GM12878 (cell line): ENCODE results near the gene SETD1A. TPM values are rescaled to one million over a fixed set of nuclear protein-coding genes. Genes with fewer than 3 reads are reported as not detected.

Source experiments
- ATAC-seq: fragments of 200-7000 bp; cut with Tn5 transposase; 3 replicates; pipeline ENCODE4 v1.9.1; 2020; ENCODE audit warnings: mild to moderate bottlenecking, moderate library complexity
- BruUV-seq: library from RNA; stranded (reverse); fragments of 400-500 nt; replicated peaks from 2 replicates; lab custom pipeline; 2021; lab: Mats Ljungman, UMichigan
- CTCF ChIA-PET: fragments of 300-600 bp; sonication (Branson Sonifier 250); formaldehyde crosslinking; extraction: SDS; loops from one replicate; lab custom pipeline; 2021; ENCODE audit warnings: inconsistent platforms; lab: Yijun Ruan, JAX
- POLR2A ChIA-PET: fragments of 350-600 bp; formaldehyde crosslinking; extraction: SDS; loops from one replicate; lab custom pipeline; 2021; ENCODE audit warnings: inconsistent platforms; lab: Charles Lee
- RAD21 ChIA-PET: fragments of 300-600 bp; sonication (Branson Sonifier 250); formaldehyde crosslinking; loops from one replicate; lab custom pipeline; 2023; ENCODE audit warnings: antibody characterized with exemption; ENCODE audit not compliant: unreplicated experiment; lab: Charles Lee
- SMC1A ChIA-PET: fragments of 300-600 bp; sonication (Branson Sonifier 250); formaldehyde crosslinking; loops from one replicate; lab custom pipeline; 2023; ENCODE audit not compliant: unreplicated experiment, uncharacterized antibody; lab: Charles Lee
- DNase-seq: peaks from one replicate; pipeline ENCODE4 v3.0.0-alpha.2; 2011; ENCODE audit warnings: low read depth, low spot score
- FAIRE-seq: peaks from 3 replicates; lab custom pipeline; 2011; peaks lifted over from hg19 to GRCh38; lab: Jason Lieb, UNC
- H2AFZ ChIP-seq: 2 replicates; pipeline ENCODE4 v1.6.0; 2011; ENCODE audit warnings: low read depth, low read length, control low read depth; ENCODE audit not compliant: control insufficient read depth
- H3K27ac ChIP-seq: 2 replicates; pipeline ENCODE4 v1.5.1; 2011; ENCODE audit warnings: control low read depth; ENCODE audit not compliant: control insufficient read depth, insufficient read depth
- H3K27me3 ChIP-seq, 2 experiments: replicated peaks in 1 of 2; 2 replicates each; pipeline versions ENCODE4 v1.6.0 to v1.6.1; 2011; ENCODE audit warnings: low read length in 1 of 2; ENCODE audit not compliant: control insufficient read depth in 2 of 2, insufficient read depth in 2 of 2
- H3K36me3 ChIP-seq, 2 experiments: 2 replicates each; pipeline ENCODE4 v1.5.1; 2011; ENCODE audit warnings: low read length in 1 of 2; ENCODE audit not compliant: control insufficient read depth in 2 of 2, insufficient read depth in 2 of 2
- H3K4me1 ChIP-seq: 2 replicates; pipeline ENCODE4 v1.6.1; 2011; ENCODE audit warnings: mild to moderate bottlenecking, low read length, moderate library complexity, mixed read lengths; ENCODE audit not compliant: control insufficient read depth, insufficient read depth
- H3K4me2 ChIP-seq: 2 replicates; pipeline ENCODE4 v1.6.0; 2011; ENCODE audit warnings: control low read depth; ENCODE audit not compliant: control insufficient read depth, insufficient read depth
- H3K4me3 ChIP-seq: fragments of 200-600 bp; sonication (generic); 2 replicates; pipeline ENCODE4 v1.5.1; 2016
- H3K79me2 ChIP-seq: 2 replicates; pipeline ENCODE4 v1.6.0; 2011; ENCODE audit warnings: low read length; ENCODE audit not compliant: control insufficient read depth, insufficient read depth
- H3K9ac ChIP-seq: 2 replicates; pipeline ENCODE4 v1.8.0; 2011; ENCODE audit warnings: low read length, control low read depth, mixed read lengths; ENCODE audit not compliant: control insufficient read depth, insufficient read depth
- H3K9me3 ChIP-seq: replicated peaks from 3 replicates; pipeline ENCODE4 v1.5.1; 2011; ENCODE audit warnings: mild to moderate bottlenecking, low read length; ENCODE audit not compliant: control insufficient read depth, insufficient read depth
- H4K20me1 ChIP-seq: 2 replicates; pipeline ENCODE4 v1.6.0; 2011; ENCODE audit not compliant: control insufficient read depth, insufficient read depth
- ATF2 ChIP-seq: IDR thresholded peaks from 2 replicates; pipeline ENCODE4 v1.6.1; 2012; ENCODE audit warnings: low read length, inconsistent platforms
- ATF3 ChIP-seq: IDR thresholded peaks from 2 replicates; pipeline ENCODE4 v1.6.1; 2011; ENCODE audit warnings: low read depth, mild to moderate bottlenecking, low read length, moderate library complexity, borderline replicate concordance; ENCODE audit errors: extremely low read depth
- BCLAF1 ChIP-seq: fragments of 450-650 bp; IDR thresholded peaks from 2 replicates; pipeline ENCODE4 v1.6.1; 2017; ENCODE audit warnings: antibody characterized with exemption, mild to moderate bottlenecking, moderate library complexity
- BHLHE40 ChIP-seq, 2 experiments: fragments of 450-650 bp in 1 of 2; IDR thresholded peaks; 2 replicates each; pipeline ENCODE4 v1.6.1; 2011 to 2017; ENCODE audit warnings: low read depth in 2 of 2, borderline replicate concordance in 1 of 2, improper control_type of control experiment in 1 of 2, low read length in 1 of 2, mild to moderate bottlenecking in 1 of 2
- CBX3 ChIP-seq: fragments of 200-600 bp; sonication (generic); IDR thresholded peaks from 2 replicates; pipeline ENCODE4 v1.6.1; 2016; ENCODE audit warnings: low read depth, borderline replicate concordance
- CREM ChIP-seq: IDR thresholded peaks from 2 replicates; pipeline ENCODE4 v1.6.1; 2014; ENCODE audit warnings: antibody characterized with exemption, low read depth
- EP300 ChIP-seq, 2 experiments: fragments of 150-350 bp in 1 of 2; IDR thresholded peaks; 2 replicates each; pipeline ENCODE4 v1.6.1; 2011 to 2012; ENCODE audit warnings: low read depth in 2 of 2, low read length in 2 of 2, borderline replicate concordance in 1 of 2, improper control_type of control experiment in 1 of 2, inconsistent platforms in 1 of 2; ENCODE audit not compliant: control insufficient read depth in 1 of 2
- MEF2A ChIP-seq: IDR thresholded peaks from 2 replicates; pipeline ENCODE4 v1.6.1; 2011; ENCODE audit warnings: low read depth, mild to moderate bottlenecking, low read length, moderate library complexity; ENCODE audit not compliant: insufficient read depth
- NRF1 ChIP-seq: conservative IDR thresholded peaks from 2 replicates; pipeline ENCODE4 v1.6.1; 2011; ENCODE audit warnings: mild to moderate bottlenecking, low read depth, low read length, improper control_type of control experiment
- PAX8 ChIP-seq: fragments of 450-650 bp; IDR thresholded peaks from 2 replicates; pipeline ENCODE4 v1.6.1; 2017; ENCODE audit warnings: mild to moderate bottlenecking, moderate library complexity
- POLR2A ChIP-seq: IDR thresholded peaks from 2 replicates; pipeline ENCODE4 v1.6.1; 2011; ENCODE audit warnings: low read depth, mild to moderate bottlenecking, low read length
- POLR2AphosphoS5 ChIP-seq: IDR thresholded peaks from 2 replicates; pipeline ENCODE4 v1.6.1; 2011; ENCODE audit warnings: mild to moderate bottlenecking, low read length, inconsistent platforms
- RFX5 ChIP-seq: IDR thresholded peaks from 2 replicates; pipeline ENCODE4 v1.6.1; 2011; ENCODE audit warnings: low read depth, low read length, improper control_type of control experiment
- TCF12 ChIP-seq: IDR thresholded peaks from 2 replicates; pipeline ENCODE4 v1.6.1; 2011; ENCODE audit warnings: low read depth, mild to moderate bottlenecking, low read length
- ZNF207 ChIP-seq: fragments of 450-650 bp; IDR thresholded peaks from 2 replicates; pipeline ENCODE4 v1.6.1; 2014; ENCODE audit warnings: antibody characterized with exemption, mild to moderate bottlenecking, borderline replicate concordance
- ZZZ3 ChIP-seq: IDR thresholded peaks from 2 replicates; pipeline ENCODE4 v1.6.1; 2011; ENCODE audit warnings: low read depth; ENCODE audit not compliant: control insufficient read depth, insufficient read length
- WGBS: methylation state at CpG from one replicate; pipeline ENCODE4 v1.1.6; 2016; ENCODE audit warnings: low lambda C conversion rate; ENCODE audit not compliant: insufficient replicate concordance, insufficient coverage; ENCODE audit errors: missing lambda C conversion rate; 5-methylcytosine and 5-hydroxymethylcytosine counted together
- in situ Hi-C: fragments of 300-500 bp; cut with MboI; formaldehyde crosslinking; loops from 9 replicates; pipeline ENCODE4 v1.14.3; 2018; ENCODE audit warnings: mixed read lengths
- intact Hi-C: fragments of 100-400 bp; cut with micrococcal nuclease; formaldehyde crosslinking; loops from one replicate; pipeline ENCODE4 v1.14.2; 2022; ENCODE audit not compliant: unreplicated experiment
- polyA plus RNA-seq, 11 experiments: library from polyadenylated mRNA; depleted of rRNA in 4 of 11; unstranded in 6 of 11; stranded (reverse) in 5 of 11; fragments of >200 nt; fragmentation: Nextera tagmentation in 4 of 11; fragmentation: Illumina TruSeq in 1 of 11; extraction: Ambion mirVana in 4 of 11; extraction: Trizol in 1 of 11; gene quantifications; 1 replicate in 1 of 11; 2 replicates in 10 of 11; pipeline versions ENCODE4 v1.2.1 to v1.2.3, GENCODE V29; 2011 to 2016; ENCODE audit warnings: inconsistent platforms in 2 of 11, missing spikeins in 2 of 11, low read depth in 1 of 11
- total RNA-seq, 4 experiments: library from RNA; depleted of rRNA in 3 of 4; stranded (reverse); fragments of >200 nt in 3 of 4; fragmentation: Illumina TruSeq in 1 of 4; extraction: Trizol in 1 of 4; gene quantifications; 2 replicates each; pipeline versions ENCODE4 v1.2.1 to v1.2.3, GENCODE V29; 2013 to 2021

The SETD1A gene
- total and polyA plus RNA-seq, 10 of the 15 experiments (the other 5 are each of a cell fraction or from before 2014, with no cell fraction given) = 0.02 to 25.9 (median 4.9) TPM

DNA sequence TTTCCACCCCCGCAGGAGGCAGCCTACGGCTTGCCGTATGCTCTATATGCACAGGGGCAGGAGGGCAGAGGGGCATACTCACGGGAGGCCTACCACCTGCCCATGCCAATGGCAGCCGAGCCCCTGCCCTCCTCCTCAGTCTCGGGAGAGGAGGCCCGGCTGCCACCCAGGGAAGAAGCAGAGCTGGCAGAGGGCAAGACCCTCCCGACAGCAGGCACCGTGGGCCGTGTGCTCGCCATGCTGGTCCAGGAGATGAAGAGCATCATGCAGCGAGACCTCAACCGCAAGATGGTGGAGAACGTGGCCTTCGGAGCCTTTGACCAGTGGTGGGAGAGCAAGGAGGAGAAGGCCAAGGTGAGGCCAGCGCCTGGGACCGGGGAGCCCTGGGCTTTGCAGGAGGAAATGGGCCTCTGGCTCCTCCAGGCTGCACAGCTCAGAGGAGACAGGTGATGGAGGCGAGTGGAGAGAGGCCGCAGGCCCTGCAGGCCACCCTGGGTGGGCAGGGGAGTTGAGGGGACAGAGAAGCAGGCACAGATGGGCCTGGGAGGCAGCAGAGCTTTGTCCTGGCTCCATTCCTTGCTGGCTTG, 8.6 kb downstream of the SETD1A start:
- ChIA-PET POLR2A (interaction anchor here (1.0 kb wide), 1 partner anchor 176 kb away, joined by 4 read pairs; no protein-coding TSS in a partner anchor), RAD21 (interaction anchor here (0.6 kb wide), 1 partner anchor 461 kb away, joined by 5 read pairs; no protein-coding TSS in a partner anchor), CTCF (no interaction called here), SMC1A (no interaction called here)
- Histone ChIP-seq H3K4me2 (no peak overlapping the region), H3K79me2 (no peaks in the 10 kb centered on the region), H3K4me1 (no peaks in the 10 kb centered on the region), H3K9me3 (no peaks in the 10 kb centered on the region), H4K20me1 (no peaks in the 10 kb centered on the region), H3K27me3 (no peaks in the 10 kb centered on the region), H3K9ac (no peak overlapping the region), H3K4me3 (no peak overlapping the region), H3K27ac (no peak overlapping the region), H2AFZ (no peak overlapping the region), H3K36me3 (peaks cover 19 to 32% of the 10 kb centered on the region in 2 experiments)
- BruUV-seq = no TSS peak
- intact Hi-C loops (no loop called here), in situ Hi-C loops (no loop called here)
- ATAC-seq = no peak
- TF ChIP-seq BCLAF1 (no peak), ZNF207 (no peak), EP300 (IDR thresholded peaks at IDR 0.05; ENCODE audit: borderline replicate concordance in 1 of 2, control insufficient read depth in 1 of 2, low read depth in 2 of 2, low read length in 2 of 2) (no peak), MEF2A (no peak), NRF1 (no peak), PAX8 (no peak), ATF3 (no peak), ZZZ3 (no peak), POLR2A (peak; percentile 76), CBX3 (no peak), POLR2AphosphoS5 (peak; percentile 34; the same call in 1 of the 2 replicates), ATF2 (no peak), BHLHE40 (IDR thresholded peaks at IDR 0.05; ENCODE audit: borderline replicate concordance in 1 of 2, low read depth in 2 of 2, low read length in 1 of 2) (no peak), TCF12 (no peak), RFX5 (no peak), CREM (no peak)
- no peak for FAIRE-seq
- DNase-seq = no peak
- 96% methylated on average over 19 of the region's 19 CpGs for WGBS
